Neural cell (in vitro differentiated cells): Measurements from ENCODE around the gene COLEC12. TPM values are rescaled to one million over a fixed set of nuclear protein-coding genes. Genes with fewer than 3 reads are reported as not detected.

ENCODE experiments used
- H2AFZ ChIP-seq: fragments of 200-600, 300-800 bp; sonication (generic), shearing (Covaris generic); 2 replicates; pipeline ENCODE4 v1.6.0; 2014; ENCODE audit warnings: low read depth, mild to moderate bottlenecking, antibody characterized with exemption, low read length, moderate library complexity
- H3F3A ChIP-seq: fragments of 200-600 bp; shearing (Covaris generic); 2 replicates; pipeline ENCODE4 v1.6.1; 2016; ENCODE audit warnings: mild to moderate bottlenecking, moderate library complexity, mixed read lengths, antibody characterized with exemption, low read length; ENCODE audit not compliant: insufficient read depth, poor library complexity, severe bottlenecking
- H3K27ac ChIP-seq: fragments of 200-600, 300-800 bp; sonication (generic), shearing (Covaris generic); 2 replicates; pipeline ENCODE4 v1.5.1; 2014; ENCODE audit warnings: mild to moderate bottlenecking, low read length, moderate library complexity
- H3K27me3 ChIP-seq: fragments of 300-800, 200-600 bp; sonication (generic), shearing (Covaris generic); 2 replicates; pipeline ENCODE4 v1.6.0; 2014; ENCODE audit warnings: mild to moderate bottlenecking, low read depth, low read length, moderate library complexity; ENCODE audit not compliant: insufficient read depth
- H3K36me3 ChIP-seq: fragments of 300-800, 200-600 bp; sonication (generic), shearing (Covaris generic); 2 replicates; pipeline ENCODE4 v1.5.1; 2014; ENCODE audit warnings: mild to moderate bottlenecking, antibody characterized with exemption, low read length, moderate library complexity; ENCODE audit not compliant: insufficient read depth
- H3K4me2 ChIP-seq: fragments of 300-800, 200-600 bp; sonication (generic), shearing (Covaris generic); 2 replicates; pipeline ENCODE4 v1.6.0; 2014; ENCODE audit warnings: mild to moderate bottlenecking, low read length
- H3K4me3 ChIP-seq: fragments of 300-800, 200-600 bp; sonication (generic), shearing (Covaris generic); 2 replicates; pipeline ENCODE4 v1.5.1; 2014; ENCODE audit warnings: mild to moderate bottlenecking, low read length, moderate library complexity
- H3K79me2 ChIP-seq: fragments of 200-600 bp; shearing (Covaris generic); replicated peaks from 2 replicates; pipeline ENCODE4 v1.6.0; 2014; ENCODE audit warnings: mild to moderate bottlenecking, low read length, moderate library complexity; ENCODE audit not compliant: insufficient read depth
- H3K9ac ChIP-seq: fragments of 300-800, 200-600 bp; sonication (generic), shearing (Covaris generic); 2 replicates; pipeline ENCODE4 v1.6.1; 2016; ENCODE audit warnings: mild to moderate bottlenecking, low read length, mixed read lengths
- H3K9me2 ChIP-seq: fragments of 200-600 bp; shearing (Covaris generic); 2 replicates; pipeline ENCODE4 v1.6.1; 2016; ENCODE audit warnings: mild to moderate bottlenecking, low read length, mixed read lengths; ENCODE audit not compliant: insufficient read depth
- H3K9me3 ChIP-seq: fragments of 200-600, 300-800 bp; sonication (generic), shearing (Covaris generic); 2 replicates; pipeline ENCODE4 v1.6.1; 2016; ENCODE audit warnings: mild to moderate bottlenecking, mixed run types, low read length, moderate library complexity, mixed read lengths
- H4K20me1 ChIP-seq: fragments of 200-600 bp; shearing (Covaris generic); 2 replicates; pipeline ENCODE4 v1.6.1; 2016; ENCODE audit warnings: mild to moderate bottlenecking, mixed run types; ENCODE audit not compliant: insufficient read depth
- EP300 ChIP-seq: fragments of 450-650 bp; conservative IDR thresholded peaks from 2 replicates; pipeline ENCODE4 v1.6.1; 2014; ENCODE audit warnings: antibody characterized with exemption, mild to moderate bottlenecking, moderate library complexity; ENCODE audit not compliant: poor library complexity, severe bottlenecking
- EZH2 ChIP-seq: fragments of 200-600, 300-800 bp; shearing (Covaris generic), sonication (generic); IDR thresholded peaks from 2 replicates; pipeline ENCODE4 v1.6.1; 2014; ENCODE audit warnings: antibody characterized with exemption, low read length, borderline replicate concordance, mild to moderate bottlenecking; ENCODE audit not compliant: insufficient read depth, poor library complexity, severe bottlenecking
- MXI1 ChIP-seq: fragments of 450-650 bp; conservative IDR thresholded peaks from 2 replicates; pipeline ENCODE4 v1.6.1; 2014; ENCODE audit warnings: antibody characterized with exemption, mild to moderate bottlenecking; ENCODE audit not compliant: poor library complexity, severe bottlenecking
- POLR2AphosphoS5 ChIP-seq: IDR thresholded peaks from 2 replicates; pipeline ENCODE4 v1.6.1; 2012
- RAD21 ChIP-seq: fragments of 450-650 bp; conservative IDR thresholded peaks from 2 replicates; pipeline ENCODE4 v1.6.1; 2014; ENCODE audit warnings: antibody characterized with exemption, mild to moderate bottlenecking, moderate library complexity
- TAF1 ChIP-seq: IDR thresholded peaks from 2 replicates; pipeline ENCODE4 v1.6.1; 2012; ENCODE audit warnings: low read depth
- polyA plus RNA-seq: library from polyadenylated mRNA; depleted of rRNA; stranded (reverse); fragments of >200 nt; gene quantifications from 2 replicates; pipeline ENCODE4 v1.2.3, GENCODE V29; 2014
- TF ChIP-seq, protein P1 (sequence below): IDR thresholded peaks from 2 replicates; pipeline ENCODE4 v1.6.1; 2012; ENCODE audit warnings: borderline replicate concordance
- TF ChIP-seq, protein P2 (sequence below): fragments of 450-650 bp; IDR thresholded peaks from 2 replicates; pipeline ENCODE4 v1.5.1; 2014; ENCODE audit warnings: antibody characterized with exemption, mild to moderate bottlenecking, moderate library complexity; ENCODE audit not compliant: poor library complexity, severe bottlenecking

The COLEC12 gene
- polyA plus RNA-seq, 1 donor from 2014 or later, result 0.42 TPM

DNA sequence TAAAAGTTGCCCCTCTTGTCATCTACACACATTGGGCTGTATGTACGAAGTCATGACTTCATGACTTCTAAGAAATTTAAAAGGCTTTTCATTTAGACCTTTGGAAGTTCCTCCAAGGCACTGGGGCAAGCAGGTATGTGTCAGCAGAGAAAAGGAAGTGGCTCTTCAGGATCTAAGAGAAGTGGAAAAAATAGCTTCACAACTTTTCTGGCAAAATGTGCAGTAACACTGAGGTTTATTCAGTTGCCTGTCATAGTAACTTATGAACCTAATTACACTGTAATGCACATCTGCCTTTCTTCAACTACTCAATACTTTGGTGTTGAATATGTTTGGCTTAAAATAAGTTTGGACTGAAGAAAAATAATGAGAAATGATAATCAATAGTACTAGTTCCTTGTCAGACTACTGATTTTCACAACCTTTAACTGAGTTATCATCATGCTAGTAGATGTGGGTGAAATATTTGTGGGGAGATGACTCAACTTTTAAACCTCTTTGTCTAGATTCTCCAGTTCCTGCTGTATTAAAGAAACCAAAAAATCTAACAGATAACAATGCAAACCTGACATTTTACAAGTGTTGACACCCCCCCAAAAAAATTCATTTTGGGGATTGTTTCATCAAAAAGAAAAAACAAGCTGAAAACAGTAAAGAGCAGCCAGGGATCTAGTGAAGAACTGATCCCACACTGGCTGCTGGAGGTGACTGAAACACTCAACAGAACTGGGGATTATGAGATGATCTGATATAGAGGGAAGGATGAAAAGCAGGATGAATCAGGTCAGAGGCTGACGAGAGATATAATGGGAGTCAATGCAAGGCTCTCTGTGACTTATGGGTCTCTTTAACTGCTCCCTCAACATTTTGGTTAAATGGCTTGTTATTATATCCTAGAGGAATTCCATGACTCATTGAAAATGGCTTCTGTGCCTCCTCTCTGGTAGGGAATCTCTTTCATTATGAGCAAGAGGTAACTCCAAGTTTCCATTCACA lies 84.6 kb downstream of the COLEC12 start:
- no peaks in the 10 kb centered on the region for H3K79me2 ChIP-seq

DNA sequence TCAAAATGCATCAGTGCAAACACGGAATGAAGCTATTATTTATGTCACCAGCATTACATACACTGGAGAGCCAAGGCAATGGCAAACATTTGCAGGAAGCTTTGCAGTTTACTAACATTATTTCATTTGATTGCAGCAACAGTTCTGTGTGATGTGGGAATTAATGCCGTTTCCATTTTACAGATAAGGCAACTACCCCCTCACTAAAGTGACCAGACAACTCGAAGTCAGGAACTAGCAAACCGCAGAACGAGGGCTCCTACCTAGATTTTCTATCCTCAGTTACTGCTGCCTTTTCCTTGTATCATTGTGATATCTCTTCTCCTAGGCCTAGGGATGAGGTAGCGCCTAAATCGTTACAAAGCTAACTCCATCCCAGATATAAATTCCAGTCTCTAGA lies 85.5 kb downstream of the COLEC12 start:
- Histone ChIP-seq H3K79me2 (no peaks in the 10 kb centered on the region), H3K4me2 (no peak overlapping the region)
- TF ChIP-seq, protein P1, sequence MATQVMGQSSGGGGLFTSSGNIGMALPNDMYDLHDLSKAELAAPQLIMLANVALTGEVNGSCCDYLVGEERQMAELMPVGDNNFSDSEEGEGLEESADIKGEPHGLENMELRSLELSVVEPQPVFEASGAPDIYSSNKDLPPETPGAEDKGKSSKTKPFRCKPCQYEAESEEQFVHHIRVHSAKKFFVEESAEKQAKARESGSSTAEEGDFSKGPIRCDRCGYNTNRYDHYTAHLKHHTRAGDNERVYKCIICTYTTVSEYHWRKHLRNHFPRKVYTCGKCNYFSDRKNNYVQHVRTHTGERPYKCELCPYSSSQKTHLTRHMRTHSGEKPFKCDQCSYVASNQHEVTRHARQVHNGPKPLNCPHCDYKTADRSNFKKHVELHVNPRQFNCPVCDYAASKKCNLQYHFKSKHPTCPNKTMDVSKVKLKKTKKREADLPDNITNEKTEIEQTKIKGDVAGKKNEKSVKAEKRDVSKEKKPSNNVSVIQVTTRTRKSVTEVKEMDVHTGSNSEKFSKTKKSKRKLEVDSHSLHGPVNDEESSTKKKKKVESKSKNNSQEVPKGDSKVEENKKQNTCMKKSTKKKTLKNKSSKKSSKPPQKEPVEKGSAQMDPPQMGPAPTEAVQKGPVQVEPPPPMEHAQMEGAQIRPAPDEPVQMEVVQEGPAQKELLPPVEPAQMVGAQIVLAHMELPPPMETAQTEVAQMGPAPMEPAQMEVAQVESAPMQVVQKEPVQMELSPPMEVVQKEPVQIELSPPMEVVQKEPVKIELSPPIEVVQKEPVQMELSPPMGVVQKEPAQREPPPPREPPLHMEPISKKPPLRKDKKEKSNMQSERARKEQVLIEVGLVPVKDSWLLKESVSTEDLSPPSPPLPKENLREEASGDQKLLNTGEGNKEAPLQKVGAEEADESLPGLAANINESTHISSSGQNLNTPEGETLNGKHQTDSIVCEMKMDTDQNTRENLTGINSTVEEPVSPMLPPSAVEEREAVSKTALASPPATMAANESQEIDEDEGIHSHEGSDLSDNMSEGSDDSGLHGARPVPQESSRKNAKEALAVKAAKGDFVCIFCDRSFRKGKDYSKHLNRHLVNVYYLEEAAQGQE, result no peak

More for the DNA sequence above, 84.6 kb downstream of the COLEC12 start:
- no peaks in the 10 kb centered on the region for H4K20me1 ChIP-seq
- no peaks in the 10 kb centered on the region for H3K9me2 ChIP-seq
- no peaks in the 10 kb centered on the region for H3K27me3 ChIP-seq
- H3K9me3 ChIP-seq, result no peaks in the 10 kb centered on the region
- H3K9ac ChIP-seq, result no peak overlapping the region
- no peak overlapping the region for H2AFZ ChIP-seq
- H3K36me3 ChIP-seq, result no peaks in the 10 kb centered on the region
- no peak overlapping the region for H3K4me3 ChIP-seq
- no peak overlapping the region for H3K4me2 ChIP-seq
- no peaks in the 10 kb centered on the region for H3F3A ChIP-seq
- H3K27ac ChIP-seq, result no peak overlapping the region
- TF ChIP-seq MXI1, result no peak
- TF ChIP-seq, protein P1, result no peak
- no peak for TF ChIP-seq RAD21

DNA sequence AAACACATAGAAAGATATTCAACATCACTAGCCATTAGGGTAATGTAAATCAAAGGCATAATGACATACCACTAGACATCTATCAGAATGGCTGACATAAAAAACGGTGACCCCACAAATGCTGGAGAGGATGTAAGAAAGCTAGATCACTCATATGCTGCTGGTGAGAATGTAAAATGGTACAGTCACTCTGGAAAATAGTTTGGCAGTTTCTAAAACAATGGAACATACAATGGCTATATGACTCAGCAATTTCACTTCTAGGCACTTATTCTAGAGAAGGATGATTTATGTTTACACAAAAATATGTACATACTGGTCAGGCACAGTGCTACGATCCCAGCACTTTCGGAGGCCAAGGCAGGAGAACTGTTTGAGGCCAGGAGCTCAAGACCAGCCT lies 87.3 kb downstream of the COLEC12 start:
- H3K9me3 ChIP-seq, result no peaks in the 10 kb centered on the region
- no peaks in the 10 kb centered on the region for H4K20me1 ChIP-seq
- H3K4me2 ChIP-seq, result no peak overlapping the region
- no peaks in the 10 kb centered on the region for H3F3A ChIP-seq
- no peak overlapping the region for H3K27ac ChIP-seq
- H3K36me3 ChIP-seq, result no peaks in the 10 kb centered on the region
- no peak overlapping the region for H3K9ac ChIP-seq
- H3K79me2 ChIP-seq, result no peaks in the 10 kb centered on the region
- no peaks in the 10 kb centered on the region for H3K27me3 ChIP-seq
- H3K4me3 ChIP-seq, result no peak overlapping the region
- no peaks in the 10 kb centered on the region for H3K9me2 ChIP-seq
- H2AFZ ChIP-seq, result no peak overlapping the region
- TF ChIP-seq RAD21 (no peak), MXI1 (no peak), TAF1 (no peak), EP300 (no peak), EZH2 (no peak), POLR2AphosphoS5 (no peak)
- TF ChIP-seq, protein P2, sequence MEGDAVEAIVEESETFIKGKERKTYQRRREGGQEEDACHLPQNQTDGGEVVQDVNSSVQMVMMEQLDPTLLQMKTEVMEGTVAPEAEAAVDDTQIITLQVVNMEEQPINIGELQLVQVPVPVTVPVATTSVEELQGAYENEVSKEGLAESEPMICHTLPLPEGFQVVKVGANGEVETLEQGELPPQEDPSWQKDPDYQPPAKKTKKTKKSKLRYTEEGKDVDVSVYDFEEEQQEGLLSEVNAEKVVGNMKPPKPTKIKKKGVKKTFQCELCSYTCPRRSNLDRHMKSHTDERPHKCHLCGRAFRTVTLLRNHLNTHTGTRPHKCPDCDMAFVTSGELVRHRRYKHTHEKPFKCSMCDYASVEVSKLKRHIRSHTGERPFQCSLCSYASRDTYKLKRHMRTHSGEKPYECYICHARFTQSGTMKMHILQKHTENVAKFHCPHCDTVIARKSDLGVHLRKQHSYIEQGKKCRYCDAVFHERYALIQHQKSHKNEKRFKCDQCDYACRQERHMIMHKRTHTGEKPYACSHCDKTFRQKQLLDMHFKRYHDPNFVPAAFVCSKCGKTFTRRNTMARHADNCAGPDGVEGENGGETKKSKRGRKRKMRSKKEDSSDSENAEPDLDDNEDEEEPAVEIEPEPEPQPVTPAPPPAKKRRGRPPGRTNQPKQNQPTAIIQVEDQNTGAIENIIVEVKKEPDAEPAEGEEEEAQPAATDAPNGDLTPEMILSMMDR, result no peak
- TF ChIP-seq, protein P1, result no peak

More for the DNA sequence above, 85.5 kb downstream of the COLEC12 start:
- no peaks in the 10 kb centered on the region for H3F3A ChIP-seq
- H2AFZ ChIP-seq, result no peak overlapping the region
- H3K4me3 ChIP-seq, result no peak overlapping the region
- H3K9me3 ChIP-seq, result no peaks in the 10 kb centered on the region
- H4K20me1 ChIP-seq, result no peaks in the 10 kb centered on the region
- H3K27ac ChIP-seq, result no peak overlapping the region
- no peaks in the 10 kb centered on the region for H3K27me3 ChIP-seq
- H3K36me3 ChIP-seq, result no peaks in the 10 kb centered on the region
- H3K9me2 ChIP-seq, result no peaks in the 10 kb centered on the region
- no peak overlapping the region for H3K9ac ChIP-seq
